NCI-H69 (cell line): ENCODE measurements around the gene UGT1A1.

ENCODE experiments used
- DNase-seq: peaks from one replicate; lab custom pipeline; 2025; lab: John Stamatoyannopoulos, UW

Gene UGT1A1

GRCh38 chr2:233817361-233817911, 57.4 kb downstream of the UGT1A1 start:
- DNase-seq: no peak

DNA sequence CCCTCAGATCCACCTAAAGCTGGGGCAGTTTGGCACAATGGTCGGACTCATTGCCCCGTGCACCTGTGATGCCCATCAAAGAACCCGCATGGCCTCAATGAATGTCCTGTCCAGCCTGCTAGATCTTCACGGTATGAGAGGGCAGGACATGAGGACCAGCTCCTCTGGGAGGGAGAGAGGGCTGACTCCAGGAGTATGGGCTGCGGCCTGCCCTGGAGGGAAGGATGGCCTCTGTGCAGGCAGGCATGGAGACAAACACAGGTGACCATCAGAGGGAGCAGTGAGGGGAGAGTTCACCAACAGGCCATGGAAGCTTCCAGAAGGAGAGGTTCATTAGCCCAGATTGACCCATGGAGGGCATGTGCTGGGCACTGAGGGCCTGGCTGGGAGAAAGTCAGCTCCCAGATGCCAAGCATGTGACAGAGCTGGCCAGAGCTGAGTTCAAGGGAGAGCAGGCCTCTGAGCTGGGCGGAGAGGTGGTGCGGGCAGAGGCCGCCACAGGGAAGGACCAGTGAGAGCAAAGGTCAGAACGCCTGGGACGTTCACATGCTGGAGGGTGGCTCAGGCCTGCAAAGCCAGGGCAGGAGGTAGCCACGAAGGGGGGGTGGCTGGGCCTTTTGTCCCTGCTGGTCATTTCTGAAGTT, 58.0 kb downstream of the UGT1A1 start:
- DNase-seq: no peak

GRCh38 chr2:233818639-233819621, 58.9 kb downstream of the UGT1A1 start:
- DNase-seq: no peak

DNA sequence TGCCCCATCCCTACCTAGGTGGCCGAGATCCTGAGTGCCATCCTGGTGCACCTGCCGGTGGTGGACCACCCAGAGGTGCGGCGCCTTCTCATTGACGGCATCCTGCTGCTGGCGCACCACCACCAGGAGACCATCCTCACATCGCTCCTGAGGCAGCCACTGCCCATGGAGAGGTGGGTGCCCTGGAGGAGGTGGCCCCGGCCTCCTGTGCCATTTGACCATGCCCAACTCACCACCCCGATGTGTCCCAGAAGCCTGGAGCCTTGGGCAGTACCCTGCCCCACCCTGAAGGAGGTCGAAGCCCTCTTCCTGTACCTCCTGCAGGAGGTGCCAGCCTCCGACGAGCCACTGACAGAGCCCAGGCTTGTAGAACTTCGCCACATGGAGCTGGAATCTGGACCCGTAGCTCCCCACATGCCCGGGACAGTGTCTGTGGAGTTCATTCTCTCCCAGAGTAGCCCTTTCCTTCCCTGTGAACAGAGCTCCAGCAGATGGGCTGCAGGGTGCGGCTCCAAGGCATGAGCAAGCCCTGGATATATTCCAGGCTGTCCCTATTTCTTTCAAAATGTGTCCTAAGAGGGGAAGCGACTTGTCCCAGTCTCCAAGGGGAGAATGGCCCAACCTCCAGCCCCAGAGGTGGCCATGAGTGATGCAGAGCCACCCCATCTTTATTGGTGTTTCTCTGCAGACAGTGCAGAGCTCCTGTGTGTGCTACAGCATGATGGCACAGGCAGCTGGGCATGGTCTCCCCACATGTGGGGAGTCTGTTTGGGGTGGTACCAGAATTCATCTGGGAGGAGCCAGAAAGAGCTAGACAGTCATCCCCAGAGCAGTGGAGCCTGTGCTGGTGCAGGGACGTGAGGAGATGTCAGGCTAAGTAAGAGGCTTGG, 60.1 kb downstream of the UGT1A1 start:
- DNase-seq: no peak

DNA sequence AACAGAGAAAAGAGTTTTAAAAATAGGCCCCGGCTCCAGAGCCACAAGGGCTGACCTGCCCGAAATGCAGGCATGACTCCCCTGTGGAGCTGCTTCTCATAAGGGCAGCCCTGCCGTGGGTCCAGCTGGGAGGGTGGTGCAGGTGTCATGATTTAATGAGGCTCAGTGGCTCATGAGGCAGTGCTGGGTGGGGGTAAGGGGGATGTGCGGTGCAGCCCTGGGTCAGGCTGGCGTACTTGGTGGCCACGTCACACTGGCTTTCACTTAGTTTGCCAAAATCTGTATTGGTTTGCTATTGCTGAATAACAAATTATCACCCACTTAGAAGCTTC, 60.7 kb downstream of the UGT1A1 start:
- no peak for DNase-seq

GRCh38 chr2:233821196-233821595, 61.1 kb downstream of the UGT1A1 start:
- DNase-seq: no peak

DNA sequence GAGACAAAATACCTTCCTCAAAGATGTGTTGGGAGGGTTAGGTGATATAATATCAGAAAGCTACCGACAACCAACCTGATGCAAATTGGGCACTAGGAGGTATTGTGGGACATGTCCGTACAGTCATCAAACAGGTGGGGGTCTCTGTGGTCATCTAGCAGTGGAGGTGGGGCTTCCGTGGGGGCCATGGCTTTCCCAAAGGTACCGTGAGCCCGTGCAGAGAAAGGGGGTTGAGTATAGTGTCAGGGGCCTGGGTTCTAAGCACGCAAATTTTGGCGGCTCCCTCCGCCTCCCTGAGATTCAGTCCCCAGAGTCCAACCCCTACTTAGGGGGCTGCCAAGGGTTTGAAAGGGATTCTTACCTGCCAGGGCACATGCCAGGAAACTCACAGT, 61.6 kb downstream of the UGT1A1 start:
- no peak for DNase-seq

DNA sequence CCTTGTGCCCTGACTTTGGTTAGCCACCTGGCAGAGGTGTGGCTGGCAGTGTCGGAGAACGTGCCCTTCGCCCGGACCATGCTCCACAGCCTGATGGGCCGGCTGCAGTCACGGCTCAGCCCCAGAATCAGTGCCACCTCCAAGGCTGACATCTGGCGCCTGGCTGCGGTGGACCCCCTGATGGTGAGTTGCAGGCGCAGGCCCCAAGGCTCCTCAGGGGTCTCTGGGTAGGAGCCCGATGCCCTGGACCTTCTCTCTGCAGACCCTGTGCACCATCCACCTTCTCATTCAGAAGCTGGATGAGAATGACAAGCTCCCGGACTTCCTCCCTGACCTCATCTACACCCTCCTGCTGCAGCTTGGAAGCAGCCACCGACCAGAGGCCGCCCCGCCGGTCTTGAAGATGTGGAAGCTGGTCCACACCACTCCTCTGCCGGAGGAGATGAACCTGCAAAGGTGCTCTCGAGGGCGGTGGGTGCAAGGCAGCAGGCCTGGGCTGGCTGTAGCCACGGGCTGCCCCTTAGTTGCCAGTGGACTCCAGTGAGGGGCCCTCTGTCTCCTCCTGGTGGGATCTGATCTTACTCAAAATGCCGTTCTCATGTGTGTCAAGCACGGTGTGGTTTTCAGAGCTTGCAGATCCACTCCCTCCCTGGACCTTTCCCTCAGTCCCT, 62.2 kb downstream of the UGT1A1 start:
- DNase-seq: no peak
